K562 (cell line): ENCODE data around the gene RFLNA. TPM values are rescaled to one million over a fixed set of nuclear protein-coding genes. Genes with fewer than 3 reads are reported as not detected.

Source experiments
- DIDO1 ChIP-seq: fragments of 450-650 bp; IDR thresholded peaks from 2 replicates; pipeline ENCODE4 v1.6.1; 2016; ENCODE audit warnings: low read depth, missing biosample characterization, missing genetic modification characterization
- E2F6 ChIP-seq, 2 experiments: IDR thresholded peaks; 2 replicates each; pipeline ENCODE4 v1.6.1; 2011; ENCODE audit warnings: borderline replicate concordance in 1 of 2, control low read depth in 1 of 2, low read depth in 1 of 2, low read length in 1 of 2, mild to moderate bottlenecking in 1 of 2, mixed read lengths in 1 of 2, moderate library complexity in 1 of 2; ENCODE audit not compliant: insufficient read depth in 1 of 2, insufficient read length in 1 of 2, poor library complexity in 1 of 2, severe bottlenecking in 1 of 2; ENCODE audit errors: extremely low read depth in 1 of 2
- ETV5 ChIP-seq: sonication (generic); formaldehyde crosslinking; IDR thresholded peaks from 2 replicates; pipeline ENCODE4 v1.4.0; 2020; ENCODE audit warnings: low read depth, mild to moderate bottlenecking, missing genetic modification reagents
- FOS ChIP-seq: IDR thresholded peaks from 3 replicates; pipeline ENCODE4 v1.6.1; 2011; ENCODE audit not compliant: insufficient read length; ENCODE audit errors: extremely low read depth
- FOXA1 ChIP-seq: fragments of 450-650 bp; IDR thresholded peaks from 2 replicates; pipeline ENCODE4 v1.6.1; 2016; ENCODE audit warnings: mild to moderate bottlenecking, borderline replicate concordance
- FOXJ2 ChIP-seq: fragments of 200-800 bp; sonication (Bioruptor generic); IDR thresholded peaks from 2 replicates; pipeline ENCODE4 v1.6.1; 2016; ENCODE audit warnings: missing genetic modification characterization, missing compliant biosample characterization
- IFI16 ChIP-seq: fragments of 250-450 bp; sonication (Bioruptor Pico); IDR thresholded peaks from 2 replicates; pipeline ENCODE4 v2.1.2; 2022; ENCODE audit warnings: mild to moderate bottlenecking, inconsistent platforms
- KDM1A ChIP-seq, 2 experiments: fragments of 450-650 bp; IDR thresholded peaks; 2 replicates each; pipeline ENCODE4 v1.6.1; 2016; ENCODE audit warnings: mild to moderate bottlenecking in 2 of 2
- MAFK ChIP-seq: IDR thresholded peaks from 2 replicates; pipeline ENCODE4 v1.6.1; 2011; ENCODE audit warnings: low read length, improper control_type of control experiment
- MAZ ChIP-seq, 2 experiments: fragments of 450-650 bp in 1 of 2; sonication (generic) in 1 of 2; formaldehyde crosslinking; IDR thresholded peaks in 1 of 2; conservative IDR thresholded peaks in 1 of 2; 2 replicates each; pipeline versions ENCODE4 v1.4.0 to v1.5.0; 2020; ENCODE audit warnings: mild to moderate bottlenecking in 1 of 2, missing genetic modification reagents in 1 of 2
- PCBP1 ChIP-seq: fragments of 200-400 bp; formaldehyde crosslinking; IDR thresholded peaks from 2 replicates; pipeline ENCODE4 v1.6.1; 2018; ENCODE audit warnings: mild to moderate bottlenecking, low read depth, low read length; ENCODE audit not compliant: poor library complexity, severe bottlenecking
- RNF2 ChIP-seq: sonication (generic); IDR thresholded peaks from 2 replicates; pipeline ENCODE4 v1.6.1; 2016
- TGIF2 ChIP-seq: sonication (generic); formaldehyde crosslinking; IDR thresholded peaks from 2 replicates; pipeline ENCODE4 v1.8.1; 2022; ENCODE audit warnings: mild to moderate bottlenecking, missing genetic modification reagents, moderate library complexity
- ZBED1 ChIP-seq: IDR thresholded peaks from 2 replicates; pipeline ENCODE4 v1.6.1; 2014
- ZNF316 ChIP-seq: fragments of 450-650 bp; IDR thresholded peaks from 2 replicates; pipeline ENCODE4 v1.6.1; 2016
- ZNF512 ChIP-seq: IDR thresholded peaks from 2 replicates; pipeline ENCODE4 v1.6.1; 2016; ENCODE audit warnings: missing genetic modification characterization, missing compliant biosample characterization
- ZZZ3 ChIP-seq: fragments of 450-650 bp; IDR thresholded peaks from 2 replicates; pipeline ENCODE4 v1.6.1; 2016; ENCODE audit warnings: antibody characterized with exemption, mild to moderate bottlenecking, moderate library complexity
- polyA plus RNA-seq, 8 experiments: library from polyadenylated mRNA; depleted of rRNA in 4 of 8; stranded (reverse) in 5 of 8; unstranded in 3 of 8; fragments of >200 nt; fragmentation: Nextera tagmentation in 2 of 8; fragmentation: Illumina TruSeq in 1 of 8; extraction: Ambion mirVana in 2 of 8; extraction: Trizol in 1 of 8; gene quantifications; 2 replicates each; pipeline versions ENCODE4 v1.2.1 to v1.2.3, GENCODE V29; 2011 to 2014; ENCODE audit warnings: inconsistent platforms in 1 of 8, missing spikeins in 1 of 8
- total RNA-seq, 7 experiments: library from RNA; depleted of rRNA in 6 of 7; stranded (reverse); fragments of >200 nt in 6 of 7; fragmentation: Illumina TruSeq in 2 of 7; extraction: Trizol in 2 of 7; gene quantifications; 2 replicates each; pipeline versions ENCODE4 v1.2.1 to v1.2.3, GENCODE V29; 2011 to 2021; ENCODE audit warnings: low replicate concordance in 1 of 7
- TF ChIP-seq, protein P1 (sequence below): sonication (generic); formaldehyde crosslinking; IDR thresholded peaks from 2 replicates; pipeline ENCODE4 v1.8.1; 2022; ENCODE audit warnings: missing genetic modification reagents
- TF ChIP-seq, protein P2 (sequence below): fragments of 250-450 bp; sonication (Bioruptor Pico); IDR thresholded peaks from 2 replicates; pipeline ENCODE4 v1.5.0; 2020; ENCODE audit warnings: mild to moderate bottlenecking
- TF ChIP-seq, protein P3 (sequence below): sonication (generic); formaldehyde crosslinking; IDR thresholded peaks from 2 replicates; pipeline ENCODE4 v1.8.1; 2023; ENCODE audit warnings: mild to moderate bottlenecking, missing genetic modification reagents

RFLNA gene
- total and polyA plus RNA-seq, 9 of the 15 experiments (the other 6 are each of a cell fraction or from before 2014, with no cell fraction given) = not detected

DNA sequence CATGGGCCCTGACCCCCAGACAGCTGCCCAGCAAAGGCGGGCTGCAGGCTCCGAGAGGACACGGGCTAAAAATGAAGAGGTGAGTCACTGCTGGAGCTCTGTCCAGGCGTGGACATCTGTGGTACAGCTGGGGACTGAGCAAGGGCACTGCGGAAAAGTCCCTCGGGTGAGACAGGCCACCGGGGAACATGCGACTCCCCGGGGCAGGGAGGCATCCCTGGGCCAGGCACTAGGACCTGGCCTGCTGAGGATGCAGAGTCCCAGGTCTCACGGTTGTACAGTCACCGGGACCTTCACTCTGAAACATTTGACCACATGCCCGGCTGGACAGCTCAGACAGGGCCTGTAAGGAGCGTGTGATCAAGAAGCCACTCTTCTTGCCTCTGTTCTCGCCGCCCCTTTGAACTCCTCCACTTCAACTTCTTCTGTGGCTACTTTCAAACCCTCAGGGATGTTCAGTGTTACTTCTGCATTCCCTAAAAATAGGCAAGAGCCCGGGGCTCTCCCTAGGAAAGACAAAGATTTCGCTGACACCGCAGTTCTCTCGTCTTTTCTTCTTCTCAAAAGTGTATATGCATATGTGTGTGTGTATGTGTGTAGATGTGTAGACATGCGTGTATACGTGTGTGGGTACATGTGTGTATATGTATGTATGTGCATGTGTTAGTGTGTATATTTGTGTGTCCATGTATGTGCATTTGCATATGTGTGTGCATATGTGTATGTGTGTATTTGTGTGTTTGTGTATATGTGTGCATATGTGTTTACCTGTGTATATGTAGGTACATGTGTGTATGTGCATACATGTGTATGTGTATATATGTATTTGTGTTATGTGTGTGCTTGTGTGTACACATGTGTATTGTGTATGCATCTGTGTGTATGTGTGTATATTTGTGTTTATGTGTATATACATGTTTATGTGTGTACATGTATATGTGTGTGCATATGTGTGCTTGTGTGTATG is 5.0 kb upstream of the RFLNA start (continued):
- TF ChIP-seq, protein P1, sequence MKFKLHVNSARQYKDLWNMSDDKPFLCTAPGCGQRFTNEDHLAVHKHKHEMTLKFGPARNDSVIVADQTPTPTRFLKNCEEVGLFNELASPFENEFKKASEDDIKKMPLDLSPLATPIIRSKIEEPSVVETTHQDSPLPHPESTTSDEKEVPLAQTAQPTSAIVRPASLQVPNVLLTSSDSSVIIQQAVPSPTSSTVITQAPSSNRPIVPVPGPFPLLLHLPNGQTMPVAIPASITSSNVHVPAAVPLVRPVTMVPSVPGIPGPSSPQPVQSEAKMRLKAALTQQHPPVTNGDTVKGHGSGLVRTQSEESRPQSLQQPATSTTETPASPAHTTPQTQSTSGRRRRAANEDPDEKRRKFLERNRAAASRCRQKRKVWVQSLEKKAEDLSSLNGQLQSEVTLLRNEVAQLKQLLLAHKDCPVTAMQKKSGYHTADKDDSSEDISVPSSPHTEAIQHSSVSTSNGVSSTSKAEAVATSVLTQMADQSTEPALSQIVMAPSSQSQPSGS (CRISPR knock-in tag) = no peak
- TF ChIP-seq MAFK = peak; percentile 84
- no peak for TF ChIP-seq ZNF512 (tag)
- TF ChIP-seq, protein P2, sequence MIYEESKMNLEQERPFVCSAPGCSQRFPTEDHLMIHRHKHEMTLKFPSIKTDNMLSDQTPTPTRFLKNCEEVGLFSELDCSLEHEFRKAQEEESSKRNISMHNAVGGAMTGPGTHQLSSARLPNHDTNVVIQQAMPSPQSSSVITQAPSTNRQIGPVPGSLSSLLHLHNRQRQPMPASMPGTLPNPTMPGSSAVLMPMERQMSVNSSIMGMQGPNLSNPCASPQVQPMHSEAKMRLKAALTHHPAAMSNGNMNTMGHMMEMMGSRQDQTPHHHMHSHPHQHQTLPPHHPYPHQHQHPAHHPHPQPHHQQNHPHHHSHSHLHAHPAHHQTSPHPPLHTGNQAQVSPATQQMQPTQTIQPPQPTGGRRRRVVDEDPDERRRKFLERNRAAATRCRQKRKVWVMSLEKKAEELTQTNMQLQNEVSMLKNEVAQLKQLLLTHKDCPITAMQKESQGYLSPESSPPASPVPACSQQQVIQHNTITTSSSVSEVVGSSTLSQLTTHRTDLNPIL (CRISPR knock-in tag) = no peak
- TF ChIP-seq DIDO1 = no peak
- no peak for TF ChIP-seq IFI16 (CRISPR knock-in tag)
- no peak for TF ChIP-seq TGIF2 (CRISPR knock-in tag)
- peak; percentile 92 for TF ChIP-seq ZNF316
- TF ChIP-seq E2F6 (IDR thresholded peaks at IDR 0.05; ENCODE audit: borderline replicate concordance in 1 of 2, extremely low read depth in 1 of 2, insufficient read depth in 1 of 2, insufficient read length in 1 of 2, low read depth in 1 of 2, low read length in 1 of 2, poor library complexity in 1 of 2, severe bottlenecking in 1 of 2) = no peak
- TF ChIP-seq, protein P3, sequence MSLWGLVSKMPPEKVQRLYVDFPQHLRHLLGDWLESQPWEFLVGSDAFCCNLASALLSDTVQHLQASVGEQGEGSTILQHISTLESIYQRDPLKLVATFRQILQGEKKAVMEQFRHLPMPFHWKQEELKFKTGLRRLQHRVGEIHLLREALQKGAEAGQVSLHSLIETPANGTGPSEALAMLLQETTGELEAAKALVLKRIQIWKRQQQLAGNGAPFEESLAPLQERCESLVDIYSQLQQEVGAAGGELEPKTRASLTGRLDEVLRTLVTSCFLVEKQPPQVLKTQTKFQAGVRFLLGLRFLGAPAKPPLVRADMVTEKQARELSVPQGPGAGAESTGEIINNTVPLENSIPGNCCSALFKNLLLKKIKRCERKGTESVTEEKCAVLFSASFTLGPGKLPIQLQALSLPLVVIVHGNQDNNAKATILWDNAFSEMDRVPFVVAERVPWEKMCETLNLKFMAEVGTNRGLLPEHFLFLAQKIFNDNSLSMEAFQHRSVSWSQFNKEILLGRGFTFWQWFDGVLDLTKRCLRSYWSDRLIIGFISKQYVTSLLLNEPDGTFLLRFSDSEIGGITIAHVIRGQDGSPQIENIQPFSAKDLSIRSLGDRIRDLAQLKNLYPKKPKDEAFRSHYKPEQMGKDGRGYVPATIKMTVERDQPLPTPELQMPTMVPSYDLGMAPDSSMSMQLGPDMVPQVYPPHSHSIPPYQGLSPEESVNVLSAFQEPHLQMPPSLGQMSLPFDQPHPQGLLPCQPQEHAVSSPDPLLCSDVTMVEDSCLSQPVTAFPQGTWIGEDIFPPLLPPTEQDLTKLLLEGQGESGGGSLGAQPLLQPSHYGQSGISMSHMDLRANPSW (CRISPR knock-in tag) = no peak
- no peak for TF ChIP-seq FOS
- no peak for TF ChIP-seq PCBP1
- TF ChIP-seq FOXA1 = no peak
- TF ChIP-seq ETV5 (CRISPR knock-in tag) = no peak
- TF ChIP-seq MAZ (CRISPR knock-in tag; conservative IDR thresholded peaks at IDR 0.05 in 1 of 2, IDR thresholded peaks at IDR 0.05 in 1 of 2) = no peak
- TF ChIP-seq ZBED1 = no peak
- TF ChIP-seq FOXJ2 = no peak
- TF ChIP-seq ZZZ3 = no peak
- no peak for TF ChIP-seq RNF2
- TF ChIP-seq KDM1A (IDR thresholded peaks at IDR 0.05) = peak in 1 of 2 experiments; percentile 93; a peak in 2 of 4 replicates
